Measurements from ENCODE around the gene SACM1L. TPM values are rescaled to one million over a fixed set of nuclear protein-coding genes. Genes with fewer than 3 reads are reported as not detected.
A peak's percentile ranks its signal among the peaks of the same experiment; 100 is the strongest.

SACM1L gene
- total RNA-seq, 4 donors from 2014 or later = 33.2 to 37.4 (median 36.2) TPM

- Histone ChIP-seq H3K36me3 (peaks cover 4 to 79% (median 48%) of the 10 kb centered on the region in 4 donors), H3K4me1 (peaks cover 33 to 51% (median 44%) of the 10 kb centered on the region in 4 donors), H3K4me3 (no peak overlapping the region), H3K27me3 (no peaks in the 10 kb centered on the region), H3K9me3 (no peaks in the 10 kb centered on the region), H3K27ac (replicated peaks in 1 of 4) (no peak overlapping the region)
- TF ChIP-seq CTCF (IDR thresholded peaks at IDR 0.05) (no peak), POLR2AphosphoS5 (IDR thresholded peaks at IDR 0.05) (no peak), POLR2A (IDR thresholded peaks at IDR 0.05; ENCODE audit: low read depth) (no peak), EP300 (IDR thresholded peaks at IDR 0.05) (no peak)
- no peak for DNase-seq (ENCODE audit: extremely low spot score)
- WGBS = 100% methylated on average over 2 of the region's 2 CpGs
- intact Hi-C loops (cut with DNase I) = no loop called here
These were observed 15.9 kb upstream of the SACM1L start for GRCh38 chr3:45673273-45673672.

DNA sequence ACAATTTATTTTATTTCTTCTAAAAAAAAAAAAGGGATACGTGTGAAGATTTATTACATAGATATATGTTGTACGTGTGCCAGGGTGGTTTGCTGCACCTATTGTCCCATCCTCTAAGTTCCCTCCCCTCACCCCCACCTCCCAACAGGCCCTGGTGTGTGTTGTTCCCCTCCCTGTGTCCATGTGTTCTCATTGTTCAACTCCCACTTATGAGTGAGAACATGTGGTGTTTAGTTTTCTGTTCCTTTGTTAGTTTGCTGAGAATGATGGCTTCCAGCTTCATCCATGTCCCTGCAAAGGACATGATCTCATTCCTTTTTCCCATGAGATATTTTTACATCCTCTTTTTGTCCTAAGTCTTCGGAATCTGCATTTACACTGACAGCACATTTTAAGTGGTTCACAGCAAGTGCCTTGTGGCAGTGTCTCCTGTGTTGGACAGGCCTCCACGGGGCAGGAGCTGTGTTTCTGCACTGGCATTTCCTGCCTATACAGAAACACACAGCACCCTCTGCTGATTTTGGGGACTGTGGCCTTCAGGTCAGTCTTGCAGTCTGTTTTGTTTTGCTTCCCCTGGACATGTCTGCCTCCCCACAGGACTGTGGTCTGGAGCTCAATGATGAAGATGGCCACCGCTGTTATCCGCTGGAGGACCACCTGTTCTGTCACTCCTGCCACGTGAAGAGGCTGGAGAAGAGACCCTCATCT lies 12.7 kb upstream of the SACM1L start:
- peaks cover 24 to 33% (median 28%) of the 10 kb centered on the region in 4 donors for H3K4me1 ChIP-seq
- no peaks in the 10 kb centered on the region for H3K27me3 ChIP-seq
- intact Hi-C loops (cut with DNase I) = no loop called here
- H3K9me3 ChIP-seq = no peaks in the 10 kb centered on the region
- peak overlapping the region; percentile 62 to 80 (median 68) for H3K27ac ChIP-seq (replicated peaks in 1 of 4)
- H3K36me3 ChIP-seq = peaks cover 4 to 80% (median 52%) of the 10 kb centered on the region in 4 donors
- no peak overlapping the region for H3K4me3 ChIP-seq
- 55% methylated on average over 7 of the region's 7 CpGs for WGBS
- TF ChIP-seq POLR2AphosphoS5 (IDR thresholded peaks at IDR 0.05) (no peak), POLR2A (IDR thresholded peaks at IDR 0.05; ENCODE audit: low read depth) (no peak), EP300 (IDR thresholded peaks at IDR 0.05) (no peak), CTCF (IDR thresholded peaks at IDR 0.05) (no peak)
- DNase-seq (ENCODE audit: extremely low spot score) = no peak

- peak overlapping the region; percentile 62 to 80 (median 68) for H3K27ac ChIP-seq (replicated peaks in 1 of 4)
- intact Hi-C loops (cut with DNase I) = no loop called here
- TF ChIP-seq POLR2AphosphoS5 (IDR thresholded peaks at IDR 0.05) = peak; percentile 72 to 75
- no peak for TF ChIP-seq POLR2A (IDR thresholded peaks at IDR 0.05; ENCODE audit: low read depth)
- no peak for TF ChIP-seq EP300 (IDR thresholded peaks at IDR 0.05)
- no peak for TF ChIP-seq CTCF (IDR thresholded peaks at IDR 0.05)
- H3K36me3 ChIP-seq = peaks cover 4 to 77% (median 52%) of the 10 kb centered on the region in 4 donors
- DNase-seq (ENCODE audit: extremely low spot score) = no peak
- 50% methylated on average over 4 of the region's 5 CpGs for WGBS
- no peaks in the 10 kb centered on the region for H3K27me3 ChIP-seq
- peaks cover 18 to 30% (median 23%) of the 10 kb centered on the region in 4 donors for H3K4me1 ChIP-seq
- no peak overlapping the region for H3K4me3 ChIP-seq
- H3K9me3 ChIP-seq = no peaks in the 10 kb centered on the region
These were observed 12.2 kb upstream of the SACM1L start for GRCh38 chr3:45677033-45677446.

- H3K4me3 ChIP-seq = no peak overlapping the region
- WGBS = 79% methylated on average over 10 of the region's 10 CpGs
- H3K27me3 ChIP-seq = no peaks in the 10 kb centered on the region
- H3K27ac ChIP-seq (replicated peaks in 1 of 4) = peak overlapping the region; percentile 35 to 80 (median 67)
- no peak for DNase-seq (ENCODE audit: extremely low spot score)
- intact Hi-C loops (cut with DNase I) = no loop called here
- no peak for TF ChIP-seq EP300 (IDR thresholded peaks at IDR 0.05)
- no peak for TF ChIP-seq CTCF (IDR thresholded peaks at IDR 0.05)
- no peak for TF ChIP-seq POLR2AphosphoS5 (IDR thresholded peaks at IDR 0.05)
- TF ChIP-seq POLR2A (IDR thresholded peaks at IDR 0.05; ENCODE audit: low read depth) = no peak
- no peaks in the 10 kb centered on the region for H3K9me3 ChIP-seq
- peaks cover 17 to 30% (median 19%) of the 10 kb centered on the region in 4 donors for H3K4me1 ChIP-seq
- peaks cover 4 to 69% (median 46%) of the 10 kb centered on the region in 4 donors for H3K36me3 ChIP-seq
These were observed 11.4 kb upstream of the SACM1L start for GRCh38 chr3:45677841-45678240.
